Prostate gland (tissue), 2 donors: Measurements from ENCODE around the gene MNAT1.

Experiments
- CTCF ChIP-seq, 4 experiments: fragments of 200-600 bp in 2 of 4; fragments of 450-650 bp in 2 of 4; sonication (generic) in 2 of 4; IDR thresholded peaks; 1 replicate in 3 of 4; 2 replicates in 1 of 4; pipeline ENCODE4 v1.5.1; 2016 to 2019; ENCODE audit warnings: antibody characterized with exemption in 4 of 4, mild to moderate bottlenecking in 2 of 4, moderate library complexity in 2 of 4
- POLR2A ChIP-seq: fragments of 450-650 bp; IDR thresholded peaks from one replicate; pipeline ENCODE4 v1.6.1; 2016; ENCODE audit warnings: antibody characterized with exemption, mild to moderate bottlenecking
- POLR2AphosphoS5 ChIP-seq: sonication (generic); formaldehyde crosslinking; IDR thresholded peaks from one replicate; pipeline ENCODE4 v1.6.1; 2017; ENCODE audit warnings: antibody characterized with exemption

DNA sequence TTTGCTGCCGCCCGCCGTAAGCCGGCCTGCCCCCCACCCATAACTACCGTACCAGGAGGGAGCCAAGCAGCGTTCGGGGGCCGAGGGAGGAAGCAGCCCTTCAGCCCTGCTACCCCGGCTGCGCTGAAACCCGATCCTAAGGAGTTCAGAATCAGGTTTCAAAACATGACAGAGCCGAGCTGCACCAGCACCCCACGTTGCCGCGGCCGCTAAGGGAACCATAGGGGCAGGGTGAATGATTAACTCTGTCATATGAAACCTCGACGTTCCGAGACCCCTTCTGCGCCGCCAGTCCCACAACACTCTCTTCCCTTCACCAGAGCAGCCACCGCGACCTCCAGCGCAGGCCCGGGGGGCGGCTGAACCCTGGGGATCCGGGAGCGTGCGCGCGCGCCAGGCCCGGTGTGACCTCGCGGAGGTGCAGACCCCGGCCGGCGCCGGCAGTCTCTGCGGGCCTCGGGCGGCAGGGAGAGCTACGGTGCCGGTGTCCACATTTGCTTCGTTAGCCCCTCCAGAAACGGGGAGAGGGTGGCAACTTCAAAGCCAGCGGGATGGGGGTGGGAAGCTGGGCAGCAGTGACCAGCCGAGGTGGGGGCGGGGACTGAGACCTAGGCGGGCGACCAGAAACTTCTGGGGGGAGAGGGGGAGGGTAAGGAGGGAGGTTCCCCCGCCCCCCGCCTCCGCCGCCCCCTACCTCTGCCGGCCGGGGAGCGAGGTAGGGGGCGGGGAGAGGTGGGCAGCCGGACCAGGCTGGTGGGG is 12.0 kb upstream of the MNAT1 start:
- TF ChIP-seq POLR2AphosphoS5 (no peak), CTCF (IDR thresholded peaks at IDR 0.05) (no peak), POLR2A (peak; percentile 2)
